Cortex of kidney (tissue), 1 donor: Measurements from ENCODE around the gene MRTFA.
"Not testable (repeated sequence)": the region's sequence is repeated elsewhere in the genome, so short reads cannot be mapped to it uniquely, and the experiment has no call there.

Source experiments
- DNase-seq: peaks from one replicate; lab custom pipeline; 2025; lab: John Stamatoyannopoulos, UW

The MRTFA gene

DNA sequence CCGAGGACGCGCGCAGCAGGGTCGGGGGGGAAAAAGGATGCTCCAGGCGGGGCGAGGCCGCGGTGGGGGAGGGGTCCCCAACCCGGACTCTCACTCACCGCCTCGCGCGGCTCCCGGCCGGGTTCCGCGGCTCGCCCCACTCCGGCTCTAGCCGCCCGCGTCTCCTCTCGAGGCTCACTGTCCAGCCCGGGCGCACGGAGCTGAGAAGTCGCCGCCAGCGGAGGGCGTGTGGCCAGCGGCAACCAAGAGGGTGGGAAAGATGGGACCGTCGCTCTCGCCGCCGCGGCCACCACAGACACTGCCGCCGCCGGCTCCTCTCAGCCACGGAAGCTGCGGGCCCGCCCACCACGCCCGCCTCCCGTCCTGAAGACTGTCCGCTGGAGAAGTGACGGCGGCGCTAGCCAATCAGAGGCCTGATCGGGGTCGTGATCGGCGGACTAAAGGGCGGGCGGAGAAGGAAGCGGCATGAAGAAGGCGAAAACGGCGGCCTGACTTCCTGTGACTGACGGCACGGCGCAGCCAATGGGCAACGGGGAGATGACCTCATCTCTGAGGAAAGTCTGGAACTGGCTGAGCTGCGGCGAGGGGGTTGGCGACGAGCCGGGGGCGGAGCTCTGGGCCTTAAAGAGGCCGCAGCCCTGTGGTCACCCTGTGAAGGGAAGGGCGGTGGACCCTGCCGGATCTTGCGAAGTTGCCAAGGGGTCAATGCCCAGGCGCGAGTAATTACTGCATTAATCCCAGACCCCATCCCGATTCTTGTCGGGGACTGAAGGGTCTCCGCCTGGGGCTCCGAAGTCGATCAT lies at the start of gene MRTFA:
MRTFA (minus strand) TSS at position 340 of the 803 bp plus-strand sequence.
- peak; percentile 85 for DNase-seq

DNA sequence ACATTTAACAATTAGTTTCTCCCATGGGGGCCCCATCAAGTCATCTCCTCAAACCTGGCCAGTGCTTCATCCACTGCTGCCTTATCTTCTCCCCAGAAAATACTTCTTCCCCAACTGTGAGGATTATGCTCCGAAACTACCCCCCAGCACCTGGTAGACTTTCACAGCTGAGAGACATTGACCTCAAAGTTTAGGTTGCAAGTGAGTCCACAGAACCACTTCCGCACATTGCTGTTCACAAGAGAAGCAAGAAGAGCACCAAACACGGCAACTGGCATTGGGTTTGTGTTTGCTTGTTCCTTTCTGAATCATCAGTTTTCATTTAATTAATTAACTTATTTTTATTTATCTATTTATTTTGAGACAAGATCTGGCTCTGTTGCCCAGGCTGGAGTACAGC lies 48.9 kb upstream of the MRTFA start:
- DNase-seq, result no peak

DNA sequence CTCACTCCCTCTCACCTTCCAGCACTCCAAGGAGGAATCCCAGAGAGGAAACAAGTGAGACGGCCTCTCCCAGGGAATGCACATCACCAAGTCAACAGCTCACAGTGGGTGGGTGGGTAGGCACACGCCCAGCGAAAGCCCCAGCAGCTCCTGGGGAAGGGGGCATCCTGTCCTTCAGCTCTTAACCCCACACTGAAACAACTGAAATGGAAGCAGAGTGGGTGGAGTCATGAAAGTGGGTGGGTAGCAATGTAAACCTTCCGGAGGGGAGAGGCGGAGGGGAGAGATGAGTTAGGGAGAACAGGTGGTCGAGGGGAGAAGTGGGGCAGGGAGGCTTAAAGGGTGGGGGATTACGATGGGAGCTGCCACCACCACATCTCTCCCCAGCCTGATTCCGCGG lies 48.2 kb upstream of the MRTFA start:
- DNase-seq, result no peak

DNA sequence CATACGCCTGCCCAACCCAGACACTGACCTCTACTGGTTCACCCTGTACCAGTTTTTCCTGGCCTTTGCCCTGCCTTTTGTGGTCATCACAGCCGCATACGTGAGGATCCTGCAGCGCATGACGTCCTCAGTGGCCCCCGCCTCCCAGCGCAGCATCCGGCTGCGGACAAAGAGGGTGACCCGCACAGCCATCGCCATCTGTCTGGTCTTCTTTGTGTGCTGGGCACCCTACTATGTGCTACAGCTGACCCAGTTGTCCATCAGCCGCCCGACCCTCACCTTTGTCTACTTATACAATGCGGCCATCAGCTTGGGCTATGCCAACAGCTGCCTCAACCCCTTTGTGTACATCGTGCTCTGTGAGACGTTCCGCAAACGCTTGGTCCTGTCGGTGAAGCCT lies 44.9 kb upstream of the MRTFA start:
- DNase-seq, result no peak

DNA sequence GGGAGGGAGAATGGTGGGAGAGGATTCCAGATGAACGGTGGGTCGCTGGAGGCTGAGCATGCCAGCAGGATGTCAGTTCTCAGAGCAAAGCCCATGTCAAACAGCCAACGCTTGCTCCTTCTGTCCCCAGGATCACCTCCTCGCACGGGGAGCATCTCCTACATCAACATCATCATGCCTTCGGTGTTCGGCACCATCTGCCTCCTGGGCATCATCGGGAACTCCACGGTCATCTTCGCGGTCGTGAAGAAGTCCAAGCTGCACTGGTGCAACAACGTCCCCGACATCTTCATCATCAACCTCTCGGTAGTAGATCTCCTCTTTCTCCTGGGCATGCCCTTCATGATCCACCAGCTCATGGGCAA lies 44.3 kb upstream of the MRTFA start:
- no peak for DNase-seq

DNA sequence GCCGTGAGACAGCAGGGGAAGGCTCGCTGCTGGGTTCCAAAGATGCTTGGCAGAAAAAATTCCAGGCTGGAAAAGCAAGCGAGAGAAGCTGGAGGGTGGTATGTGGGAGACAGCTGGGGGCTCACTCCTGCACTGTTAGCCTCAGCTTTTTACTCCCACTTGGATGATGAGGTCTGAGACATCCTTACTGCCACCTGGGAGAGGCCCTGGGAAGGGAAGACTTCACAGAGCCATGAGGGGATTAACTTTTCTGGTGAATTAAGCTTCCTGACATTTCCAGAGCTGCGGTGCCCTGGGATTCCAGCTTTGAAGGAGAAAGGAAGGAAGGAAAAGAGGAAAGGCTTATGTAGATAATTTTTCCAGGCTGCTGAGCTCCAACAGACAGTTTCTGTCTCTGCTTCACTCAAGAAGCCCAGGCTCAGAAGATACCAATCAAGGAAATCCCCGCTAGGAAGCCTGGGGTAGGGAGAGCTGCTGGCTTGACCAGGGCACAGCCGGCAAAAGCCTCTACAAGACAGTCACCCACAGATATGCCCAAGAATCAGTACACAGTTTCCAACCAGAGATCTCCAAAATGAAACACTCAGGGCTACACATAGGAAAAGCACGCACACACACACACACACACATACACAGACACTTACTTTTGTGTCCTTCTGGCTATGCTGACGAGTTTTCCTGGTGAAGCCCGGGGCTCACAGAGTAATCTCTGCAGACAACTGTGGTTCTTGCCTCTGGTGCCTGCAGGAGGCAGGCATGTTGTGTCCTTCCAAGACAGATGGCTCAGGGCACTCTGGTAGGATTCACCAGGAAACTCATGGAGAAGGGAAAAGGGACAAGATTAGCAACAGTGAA lies 43.7 kb upstream of the MRTFA start:
- DNase-seq, result no peak

DNA sequence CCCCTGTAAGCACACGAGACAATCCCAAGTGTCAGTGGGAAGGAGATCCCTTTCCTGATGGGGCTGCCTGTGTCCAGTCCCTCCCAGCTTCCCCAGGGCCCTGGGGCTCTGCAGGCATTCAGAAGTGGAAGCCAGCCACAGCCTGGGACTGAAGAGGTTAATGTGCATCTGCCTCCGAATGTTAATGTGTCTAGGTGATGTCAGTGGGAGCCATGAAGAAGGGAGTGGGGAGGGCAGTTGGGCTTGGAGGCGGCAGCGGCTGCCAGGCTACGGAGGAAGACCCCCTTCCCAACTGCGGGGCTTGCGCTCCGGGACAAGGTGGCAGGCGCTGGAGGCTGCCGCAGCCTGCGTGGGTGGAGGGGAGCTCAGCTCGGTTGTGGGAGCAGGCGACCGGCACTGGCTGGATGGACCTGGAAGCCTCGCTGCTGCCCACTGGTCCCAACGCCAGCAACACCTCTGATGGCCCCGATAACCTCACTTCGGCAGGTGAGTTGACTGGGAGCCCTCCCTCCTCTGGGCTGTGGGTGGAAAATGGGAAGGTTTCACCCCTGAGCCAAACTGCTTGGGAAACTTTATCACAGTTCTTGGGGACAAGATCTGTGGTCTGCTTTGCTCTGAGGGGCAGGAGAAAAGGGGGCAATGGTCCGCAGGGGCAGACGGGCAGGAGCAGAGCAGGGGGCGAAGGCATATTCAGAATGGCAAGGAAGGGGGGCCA lies 42.9 kb upstream of the MRTFA start, which contains the start of gene MCHR1:
MCHR1 (plus strand) TSS at position 236 of the 715 bp plus-strand sequence; CDS start at position 405, 169 bp downstream.
- no peak for DNase-seq

DNA sequence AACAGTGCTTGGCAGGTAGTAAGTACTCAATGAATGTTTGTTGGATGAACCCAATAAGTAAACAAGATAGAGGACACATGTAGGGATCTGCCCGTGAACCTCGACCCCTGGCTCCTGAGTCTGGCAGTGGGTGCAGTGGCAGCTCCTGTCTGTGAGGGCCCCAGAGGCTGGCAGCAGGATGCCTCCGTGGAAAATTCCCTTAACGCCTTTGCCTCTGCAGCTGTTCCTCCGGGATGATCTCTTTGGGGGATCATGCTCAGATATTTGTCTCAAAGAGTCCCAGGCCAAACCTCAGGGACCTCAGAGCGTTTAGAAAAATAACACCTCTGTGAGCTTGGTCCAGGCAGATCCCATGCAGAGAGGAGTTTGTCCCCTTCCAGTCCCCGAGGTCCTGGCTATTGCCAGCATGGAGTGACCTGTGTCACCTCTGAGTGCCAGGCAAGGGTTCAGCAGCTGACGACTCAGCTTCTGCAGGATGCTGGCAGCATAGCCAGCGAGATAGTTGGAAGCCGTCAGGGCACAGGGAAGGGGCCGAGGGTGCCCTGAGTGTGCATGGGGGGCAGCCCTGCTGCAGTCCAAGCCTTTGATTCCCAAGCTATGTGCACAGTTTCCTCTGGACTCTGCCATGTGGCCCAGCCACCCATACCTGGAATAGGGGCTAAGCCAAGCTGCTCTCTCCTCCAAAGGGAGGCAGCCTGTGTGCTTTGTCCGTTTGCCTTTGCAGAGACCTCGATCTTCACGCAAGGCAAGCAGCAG lies 42.2 kb upstream of the MRTFA start:
- DNase-seq, result no peak

DNA sequence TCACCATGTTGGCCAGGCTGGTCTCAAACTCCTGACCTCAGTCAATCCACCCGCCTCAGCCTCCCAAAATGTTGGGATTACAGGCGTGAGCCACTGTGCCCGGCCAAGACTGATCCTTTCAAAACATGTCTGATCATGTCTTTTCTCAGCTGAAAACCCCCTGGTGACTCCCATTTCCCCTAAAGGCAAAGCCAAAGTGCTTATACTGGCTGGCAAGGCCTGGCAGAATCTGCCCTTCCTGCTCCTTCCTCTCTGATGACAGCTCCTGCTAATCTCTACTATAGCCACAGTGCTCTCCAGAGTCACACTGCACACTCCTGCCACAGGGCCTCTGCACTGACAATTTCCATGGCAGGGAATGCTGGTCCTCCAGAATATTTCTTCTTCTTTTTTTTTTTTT lies 40.1 kb upstream of the MRTFA start:
- DNase-seq, result no peak

DNA sequence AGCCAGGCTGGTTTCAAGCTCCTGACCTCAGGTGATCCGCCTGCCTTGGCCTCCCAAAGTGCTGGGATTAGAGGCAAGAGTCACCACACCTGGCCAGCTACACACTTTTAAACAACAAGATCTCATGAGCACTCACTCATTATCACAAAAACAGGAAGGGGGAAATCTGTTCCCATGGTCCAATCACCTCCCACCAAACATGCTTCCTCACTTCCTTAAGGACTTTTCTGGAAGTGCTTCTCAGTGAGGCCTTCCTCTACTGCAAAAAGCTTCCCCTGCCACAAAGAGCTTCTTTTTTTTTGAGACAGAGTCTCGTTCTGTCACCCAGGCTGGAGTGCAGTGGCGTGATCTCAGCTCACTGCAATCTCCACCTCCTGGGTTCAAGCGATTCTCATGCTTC lies 39.6 kb upstream of the MRTFA start:
- not testable (repeated sequence) for DNase-seq

DNA sequence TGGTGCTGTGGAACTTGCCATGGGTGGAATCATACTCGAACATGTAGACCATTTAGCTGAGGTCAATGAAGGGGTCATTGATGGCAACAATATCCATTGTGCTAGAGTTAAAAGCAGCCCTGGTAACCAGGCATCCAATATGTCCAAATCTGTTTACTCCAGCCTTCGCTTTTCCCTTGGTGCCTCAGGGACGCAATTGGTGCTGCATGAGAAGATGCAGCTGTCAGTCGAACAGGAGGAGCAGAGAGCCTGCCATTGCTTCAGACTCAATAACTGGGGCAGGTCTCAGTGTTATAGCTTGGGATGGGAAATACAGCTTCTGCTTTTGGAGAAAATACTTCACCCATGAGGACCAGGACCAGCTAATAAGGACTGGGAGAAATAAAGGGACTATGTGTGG lies 37.8 kb upstream of the MRTFA start:
- DNase-seq, result no peak

DNA sequence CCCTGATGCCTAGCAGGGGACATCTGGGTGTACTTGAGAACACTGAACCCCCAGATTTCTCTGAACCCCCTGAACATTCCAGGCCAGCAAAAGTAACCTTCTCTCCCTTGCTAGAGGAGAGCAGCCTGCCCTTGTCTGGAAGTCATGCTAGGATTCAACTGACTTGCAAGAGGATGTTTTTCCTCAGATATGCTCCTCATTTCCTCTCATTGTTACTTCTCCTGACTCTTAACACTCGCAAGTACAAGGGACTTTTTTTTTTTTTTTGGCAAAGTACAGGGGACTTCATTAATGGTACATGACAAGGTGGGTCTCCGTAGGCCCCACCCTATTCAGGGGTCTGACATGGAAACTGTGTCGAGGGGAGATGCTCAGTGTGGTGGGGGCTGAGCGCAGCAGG lies 36.5 kb upstream of the MRTFA start:
- no peak for DNase-seq

DNA sequence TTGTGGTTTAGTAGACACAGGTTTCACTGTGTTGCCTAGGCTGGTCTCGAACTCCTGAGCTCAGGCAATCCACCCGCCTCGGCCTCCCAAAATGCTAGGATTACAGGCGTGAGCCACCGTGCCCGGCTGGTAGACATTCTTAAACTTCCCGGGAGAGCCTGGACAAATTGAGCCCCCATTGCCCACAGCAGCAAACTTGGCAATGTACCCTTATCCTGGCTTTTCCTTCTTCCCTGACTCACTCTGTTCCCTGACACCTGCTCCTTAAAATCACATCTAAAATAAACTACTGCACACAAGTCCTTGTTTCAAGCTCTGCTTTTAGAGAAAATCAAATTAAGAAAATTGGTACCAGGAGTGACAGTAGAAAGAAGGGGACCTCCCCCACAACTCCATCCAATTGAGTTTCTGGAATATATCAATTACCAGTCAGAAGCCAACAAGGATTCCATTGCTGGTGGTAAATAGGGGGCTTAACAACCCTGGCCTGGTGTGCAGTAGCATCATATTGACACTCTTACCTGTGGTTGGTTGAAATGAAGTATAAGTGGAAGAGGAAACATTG lies 35.4 kb upstream of the MRTFA start:
- DNase-seq, result no peak

DNA sequence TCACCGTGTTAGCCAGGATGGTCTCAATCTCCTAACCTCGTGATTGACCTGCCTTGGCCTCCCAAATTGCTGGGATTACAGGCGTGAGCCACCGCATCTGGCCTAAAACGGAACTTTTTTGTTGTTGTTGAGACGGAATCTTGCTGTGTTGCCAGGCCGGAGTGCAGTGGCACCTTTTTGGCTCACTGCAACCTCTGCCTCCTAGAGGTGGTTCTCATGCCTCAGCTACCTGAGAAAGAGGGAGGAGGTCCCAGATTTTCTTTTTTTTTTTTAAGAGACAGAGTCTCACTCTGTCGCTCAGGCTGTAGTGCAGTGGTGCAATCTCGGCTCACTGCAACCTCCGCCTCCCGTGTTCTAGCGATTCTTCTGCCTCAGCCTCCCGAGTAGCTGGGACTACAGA lies 34.9 kb upstream of the MRTFA start:
- no peak for DNase-seq

DNA sequence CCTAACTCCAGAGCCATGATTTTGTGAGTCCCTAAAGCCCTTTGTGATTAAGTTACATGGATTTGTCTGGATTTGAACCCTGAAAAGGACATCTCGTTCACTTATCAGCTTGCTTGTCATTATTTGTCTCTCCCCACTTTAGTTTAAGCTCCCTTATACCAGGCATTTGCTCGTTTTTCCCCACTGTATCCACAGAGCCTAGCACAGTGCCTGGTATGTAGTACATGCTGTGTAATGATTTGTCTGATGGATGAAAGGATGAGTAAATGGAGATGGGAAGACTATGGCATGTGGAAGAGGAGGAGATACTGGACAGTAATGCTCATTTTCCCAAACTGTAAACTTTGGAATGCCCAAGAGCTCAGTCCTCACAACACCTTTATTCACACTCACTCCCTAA lies 33.5 kb upstream of the MRTFA start:
- DNase-seq, result no peak

DNA sequence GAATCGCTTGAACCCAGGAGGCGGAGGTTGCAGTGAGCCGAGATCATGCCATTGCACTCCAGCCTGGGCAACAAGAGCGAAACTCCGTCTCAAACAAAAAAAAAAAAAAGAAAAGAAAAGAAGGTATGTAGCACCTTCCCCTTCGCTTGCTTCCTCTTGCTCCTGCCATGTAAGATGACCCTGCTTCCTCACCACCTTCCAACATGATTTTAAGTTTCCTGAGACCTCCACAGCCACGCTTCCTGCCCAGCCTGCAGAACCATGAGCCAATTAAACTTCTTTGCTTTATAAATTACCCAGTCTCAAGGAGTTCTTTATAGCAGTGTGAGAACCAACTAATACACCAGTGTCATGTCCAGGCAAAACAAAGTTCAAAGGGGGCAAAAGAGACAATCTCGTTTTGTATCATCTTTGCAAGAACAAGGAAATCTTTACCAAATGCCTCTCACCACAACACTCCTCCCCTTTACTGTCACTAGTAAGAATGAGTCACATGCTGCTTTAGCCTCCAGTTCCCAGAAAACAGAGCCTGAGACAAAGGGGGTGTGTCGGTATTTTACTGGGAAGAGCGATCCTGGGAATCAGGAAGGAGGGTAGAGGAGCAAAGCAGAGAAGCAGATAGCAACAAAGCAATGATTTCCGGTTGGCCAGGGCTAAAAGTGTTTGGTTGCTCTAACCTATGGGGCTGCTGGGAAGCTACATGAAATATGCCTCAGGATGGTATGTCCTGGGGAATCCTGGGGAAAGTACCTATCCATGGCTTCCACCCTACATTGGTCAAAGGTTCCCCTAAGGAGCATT lies 32.3 kb upstream of the MRTFA start:
- DNase-seq, result no peak

DNA sequence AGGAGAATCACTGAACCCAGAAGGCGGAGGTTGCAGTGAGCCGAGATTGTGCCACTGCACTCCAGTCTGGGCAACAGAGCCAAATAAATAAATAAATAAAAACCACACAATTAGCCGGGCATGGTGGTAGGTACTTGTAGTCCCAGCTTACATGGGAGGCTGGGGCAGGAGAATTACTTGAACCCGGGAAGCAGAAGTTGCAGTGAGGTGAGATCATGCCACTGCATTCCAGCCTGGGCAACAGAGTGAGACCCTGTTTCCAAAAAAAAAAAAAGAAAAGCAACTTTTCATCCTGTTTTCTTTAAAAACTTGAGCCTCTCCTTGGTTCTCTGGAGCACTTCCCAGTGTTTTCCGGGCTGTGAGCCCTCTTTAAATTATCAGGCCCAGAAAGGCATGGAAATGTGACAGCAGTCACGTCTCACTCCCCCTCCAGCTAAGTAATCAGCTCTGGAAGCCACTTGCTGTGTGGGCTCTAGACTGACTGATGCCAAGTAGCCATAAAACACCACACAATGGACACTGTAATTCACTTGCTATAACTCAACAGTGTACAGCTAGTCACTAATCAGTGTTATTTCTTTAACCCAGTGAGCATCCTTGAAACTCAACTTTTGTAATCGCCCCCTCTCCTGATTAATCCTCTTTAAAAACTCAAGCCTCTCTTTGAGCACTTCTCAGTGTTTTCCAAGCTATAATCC lies 29.8 kb upstream of the MRTFA start:
- no peak for DNase-seq

DNA sequence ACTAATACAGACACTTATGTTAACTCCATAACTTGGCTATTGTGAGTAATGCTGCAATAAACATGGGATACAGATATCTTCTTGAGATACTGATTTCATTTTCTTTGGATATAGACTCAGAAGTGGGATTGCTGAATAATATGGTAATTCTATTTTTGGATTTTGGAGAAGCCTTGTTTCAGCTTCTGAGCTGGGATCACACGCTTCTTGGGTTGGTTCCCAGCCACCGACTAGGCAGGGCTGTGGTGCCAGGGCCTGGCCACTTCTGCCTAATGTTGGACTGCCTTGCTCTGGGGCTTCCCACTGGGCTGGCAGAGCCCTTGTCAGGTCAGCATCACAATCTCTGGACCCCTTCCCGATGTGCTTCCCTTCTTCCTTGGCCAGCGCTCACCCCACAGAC lies 28.8 kb upstream of the MRTFA start:
- DNase-seq, result no peak

DNA sequence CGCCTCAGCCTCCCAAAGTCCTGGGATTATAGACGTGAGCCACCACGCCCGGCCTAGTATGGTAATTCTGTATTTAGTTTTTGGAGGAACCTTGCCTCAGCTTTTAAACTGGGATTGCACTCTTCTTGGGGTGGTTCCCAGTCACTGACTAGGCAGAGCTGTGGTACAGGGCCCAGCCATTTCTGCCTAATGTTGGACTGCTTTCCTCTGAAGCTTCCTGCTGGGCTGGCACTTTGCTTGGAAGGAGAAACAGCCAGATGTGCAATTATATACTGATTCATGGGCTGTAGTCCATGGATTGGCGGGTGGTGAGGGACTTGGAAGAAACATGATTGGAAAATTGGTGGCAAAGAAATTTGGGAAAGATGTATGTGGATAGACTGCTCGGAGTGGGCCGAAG lies 25.2 kb upstream of the MRTFA start:
- DNase-seq, result no peak

DNA sequence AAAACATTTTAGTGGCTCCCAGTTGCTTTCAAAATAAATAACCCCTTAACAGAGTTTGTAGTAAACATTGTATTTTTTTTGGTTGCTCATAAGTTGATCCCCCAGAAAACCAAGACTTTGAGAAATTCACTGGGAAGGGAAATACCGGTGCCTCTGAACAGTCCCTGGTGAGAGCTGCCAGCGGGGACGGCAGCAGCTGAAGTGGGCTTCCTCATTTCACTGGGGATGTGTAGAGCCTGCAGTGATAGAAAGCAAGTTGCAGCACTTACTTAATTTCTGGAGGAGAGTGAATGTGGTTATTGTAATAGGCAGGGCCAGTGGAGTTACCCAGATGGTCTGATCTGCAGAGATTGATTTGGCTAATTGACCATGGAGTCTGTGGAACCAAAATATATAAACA lies 24.2 kb upstream of the MRTFA start:
- DNase-seq, result no peak
